GM18511 (cell line): ENCODE data around the gene MTRR.

Source experiments
- ATAC-seq: cut with Tn5 transposase; IDR thresholded peaks from one replicate; pipeline ENCODE4 v1.9.1; 2021; ENCODE audit warnings: mild to moderate bottlenecking, moderate library complexity; ENCODE audit not compliant: unreplicated experiment

The MTRR gene

GRCh38 chr5:7856855-7857254, 12.1 kb upstream of the MTRR start:
- no peak for ATAC-seq

- no peak for ATAC-seq
Measured at GRCh38 chr5:7857361-7857760, 11.6 kb upstream of the MTRR start.

- no peak for ATAC-seq
Measured at GRCh38 chr5:7857926-7858632, 10.9 kb upstream of the MTRR start.

GRCh38 chr5:7866196-7866595, 2.8 kb upstream of the MTRR start:
- no peak for ATAC-seq

- ATAC-seq: no peak
Measured at GRCh38 chr5:7867260-7867659, 1.7 kb upstream of the MTRR start.

- ATAC-seq: peak; percentile 2
Measured at GRCh38 chr5:7868427-7868772, 548 bp upstream of the MTRR start.

GRCh38 chr5:7869474-7870136, 657 bp downstream of the MTRR start:
- ATAC-seq: peak; percentile 41

GRCh38 chr5:7871653-7872052, 2.7 kb downstream of the MTRR start:
- ATAC-seq: no peak

GRCh38 chr5:7872517-7873130, 3.7 kb downstream of the MTRR start:
- no peak for ATAC-seq

- no peak for ATAC-seq
Measured at GRCh38 chr5:7873216-7873615, 4.3 kb downstream of the MTRR start.

- no peak for ATAC-seq
Measured at GRCh38 chr5:7874639-7875038, 5.7 kb downstream of the MTRR start.

- ATAC-seq: no peak
Measured at GRCh38 chr5:7875151-7875550, 6.2 kb downstream of the MTRR start.

GRCh38 chr5:7876867-7877266, 7.9 kb downstream of the MTRR start:
- peak; percentile 57 for ATAC-seq

GRCh38 chr5:7877851-7878250, 8.9 kb downstream of the MTRR start:
- ATAC-seq: no peak

- ATAC-seq: peak; percentile 97
Measured at GRCh38 chr5:7878381-7878873, 9.5 kb downstream of the MTRR start.

- no peak for ATAC-seq
Measured at GRCh38 chr5:7881091-7881490, 12.1 kb downstream of the MTRR start.

- no peak for ATAC-seq
Measured at GRCh38 chr5:7881816-7882215, 12.9 kb downstream of the MTRR start.

GRCh38 chr5:7882926-7883325, 14.0 kb downstream of the MTRR start:
- ATAC-seq: no peak

GRCh38 chr5:7884491-7885267, 15.7 kb downstream of the MTRR start:
- no peak for ATAC-seq

- peak; percentile 85 for ATAC-seq
Measured at GRCh38 chr5:7886849-7887475, 18.0 kb downstream of the MTRR start.

GRCh38 chr5:7888901-7889300, 20.0 kb downstream of the MTRR start:
- ATAC-seq: no peak
